Measurements from ENCODE around the gene MOB2. TPM values are rescaled to one million over a fixed set of nuclear protein-coding genes. Genes with fewer than 3 reads are reported as not detected.

Gene MOB2
- total RNA-seq, 1 experiment from 2014 or later: 22.7 TPM

GRCh38 chr11:1518301-1518700 lies 31.7 kb upstream of the MOB2 start:
- Histone ChIP-seq H3K4ac (ENCODE audit: low read depth, low read length) (no peak overlapping the region), H4K20me1 (ENCODE audit: control insufficient read depth, insufficient read depth, insufficient read length) (no peaks in the 10 kb centered on the region), H2BK5ac (ENCODE audit: insufficient read length, low read length) (no peak overlapping the region), H3K79me1 (ENCODE audit: insufficient read depth, low read depth, low read length, poor library complexity, severe bottlenecking) (peaks cover 2% of the 10 kb centered on the region), H3K23me2 (ENCODE audit: insufficient read length, low read depth, low read length, poor library complexity, severe bottlenecking) (no peaks in the 10 kb centered on the region), H3K4me1 (ENCODE audit: insufficient read depth, low read length) (no peaks in the 10 kb centered on the region), H4K8ac (replicated peaks; ENCODE audit: insufficient read length, low read depth, low read length) (no peak overlapping the region), H3K27ac (ENCODE audit: insufficient read length, low read depth, low read length) (no peak overlapping the region), H3T11ph (ENCODE audit: low read length) (no peak overlapping the region), H2AK5ac (ENCODE audit: insufficient read length, low read length) (no peak overlapping the region), H3K79me2 (ENCODE audit: insufficient read depth, low read length) (no peaks in the 10 kb centered on the region), H2BK15ac (ENCODE audit: low read depth, low read length) (no peak overlapping the region), H3K9me3 (ENCODE audit: control insufficient read depth, low read depth, low read length) (no peaks in the 10 kb centered on the region), H3K4me2 (ENCODE audit: insufficient read depth, insufficient read length, low read length) (no peak overlapping the region), H4K91ac (ENCODE audit: insufficient read length, low read depth, low read length) (no peak overlapping the region), H2BK120ac (ENCODE audit: low read depth, low read length, poor library complexity, severe bottlenecking) (no peak overlapping the region), H2BK20ac (ENCODE audit: low read depth, low read length, poor library complexity, severe bottlenecking) (no peak overlapping the region), H3K56ac (ENCODE audit: insufficient read length, low read depth, low read length) (no peak overlapping the region), H3K9ac (ENCODE audit: extremely low read depth, insufficient read length, low read length) (no peak overlapping the region), H2AFZ (ENCODE audit: low read length) (no peak overlapping the region), H4K5ac (ENCODE audit: insufficient read length, low read depth, low read length) (no peak overlapping the region), H3K14ac (ENCODE audit: insufficient read depth, low read length) (no peak overlapping the region), H3K27me3 (ENCODE audit: insufficient read depth, low read length) (0 out of 2 replicates have a peak, but pooled peaks cover 1% of the 10 kb centered on the region), H2BK12ac (ENCODE audit: insufficient read length, low read depth, low read length) (no peak overlapping the region), H3K23ac (ENCODE audit: insufficient read length, low read depth, low read length) (no peak overlapping the region), H3K18ac (ENCODE audit: insufficient read length, low read depth, low read length) (no peak overlapping the region)
- no CpG with 5 or more reads among the region's 23 CpGs for WGBS (ENCODE audit: extremely low coverage, insufficient read length, low lambda C conversion rate)
- Mint-ChIP-seq H3K36me3 (ENCODE audit: insufficient read depth in 1 of 3, low read depth in 3 of 3) (no peaks in the 10 kb centered on the region), H3K9me3 (no peaks in the 10 kb centered on the region), H3K4me3 (no peak overlapping the region), H3K4me1 (peaks cover 9 to 32% of the 10 kb centered on the region in 2 experiments), H3K27ac (no peak overlapping the region; a peak in 1 of 7 replicates), H3K27me3 (ENCODE audit: low read depth) (no peaks in the 10 kb centered on the region; the same call in 1 of the 2 replicates)
- DNase-seq: no peak
- no peak for TF ChIP-seq CTCF (conservative IDR thresholded peaks at IDR 0.05)
